Measurements from ENCODE around the gene S1PR3.

DNA sequence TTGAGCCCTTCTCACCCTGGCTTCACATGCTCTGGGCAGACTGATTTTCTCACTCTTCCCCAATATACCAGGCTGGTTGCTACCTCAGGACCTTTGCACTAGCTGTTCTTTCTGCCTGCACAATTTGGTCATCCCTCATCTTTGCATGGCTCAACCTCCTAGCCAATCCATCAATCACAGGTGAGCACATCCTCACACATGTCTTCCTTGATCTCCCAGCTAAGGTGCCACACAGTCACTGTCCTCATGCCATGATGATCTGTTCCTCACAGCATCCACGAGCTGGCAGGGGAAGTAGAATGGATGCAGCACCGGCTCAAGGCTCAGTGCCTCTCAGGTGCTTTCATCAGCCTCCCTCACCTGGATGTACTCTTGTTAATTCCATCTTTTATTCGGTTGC lies 30.6 kb upstream of the S1PR3 start:
- no peak for TF ChIP-seq EZH2phosphoT487 (IDR thresholded peaks at IDR 0.05; ENCODE audit: insufficient read depth, low read depth)
- TF ChIP-seq EZH2 (IDR thresholded peaks at IDR 0.05; ENCODE audit: insufficient read depth, poor library complexity, severe bottlenecking): no peak
